Measurements from ENCODE around the gene PCDHGA9. TPM values are rescaled to one million over a fixed set of nuclear protein-coding genes. Genes with fewer than 3 reads are reported as not detected.

PCDHGA9 gene
- total RNA-seq (2014; rRNA removed; shearing (Covaris generic)) (3.7 and 5.9 TPM in 2 replicates), total RNA-seq (2022) (5.2 and 5.7 TPM in 2 replicates), Bru-seq, nascent RNA (percentile 71 among the genes with signal in this experiment), BruChase-seq, experiment 1, labeled RNA remaining after a 6-hour chase (percentile 81 among the genes with signal in this experiment), BruChase-seq, experiment 2, labeled RNA remaining after a 2-hour chase (percentile 86 among the genes with signal in this experiment)
- long read RNA-seq = 0 reads

GRCh38 chr5:141402553-141403243 lies at the start of gene PCDHGA9:
Gene PCDHGA9 (plus strand): TSS chr5:141402778. CDS start chr5:141402953, 175 bp downstream.
- DNase-seq (ENCODE audit: low spot score) = no peak
- TF ChIP-seq EZH2phosphoT487 (IDR thresholded peaks at IDR 0.05; ENCODE audit: borderline replicate concordance, low read depth, low read length) = no peak
- peak; percentile 26; the same call in 1 of the 2 replicates for TF ChIP-seq CTCF (conservative IDR thresholded peaks at IDR 0.05; ENCODE audit: low read length)
- Histone ChIP-seq H3K4me1 (ENCODE audit: insufficient read depth, low read length, poor library complexity, severe bottlenecking) (no peaks in the 10 kb centered on the region), H3K79me2 (ENCODE audit: insufficient read depth, low read depth, low read length) (no peaks in the 10 kb centered on the region), H3K36me3 (ENCODE audit: insufficient read depth, low read length) (no peaks in the 10 kb centered on the region), H2AFZ (ENCODE audit: low read length) (no peak within 1 kb of the TSS), H3K27ac (ENCODE audit: low read depth, low read length, poor library complexity, severe bottlenecking) (no peak within 1 kb of the TSS), H4K20me1 (ENCODE audit: insufficient read depth, low read length) (no peaks in the 10 kb centered on the region), H3K4me2 (ENCODE audit: low read length) (no peak within 1 kb of the TSS), H3K9me3 (ENCODE audit: low read length) (no peaks in the 10 kb centered on the region), H3K9me2 (ENCODE audit: insufficient read depth, low read length) (no peaks in the 10 kb centered on the region), H3K4me3 (ENCODE audit: low read depth, low read length, poor library complexity, severe bottlenecking) (no peak within 1 kb of the TSS)
- no TSS peak for BruUV-seq (replicated peaks)
- ChIA-PET POLR2A (interaction anchor here (0.6 kb wide), 1 partner anchor 72 kb away, joined by 6 read pairs; no protein-coding TSS in a partner anchor), CTCF (ENCODE audit: unreplicated experiment) (no interaction called here)
- intact Hi-C loops (cut with micrococcal nuclease; ENCODE audit: unreplicated experiment) = no loop called here

GRCh38 chr5:141354900-141355469 lies 47.6 kb upstream of the PCDHGA9 start, which contains the start of gene PCDHGA4:
Gene PCDHGA4 (plus strand): TSS chr5:141355021. CDS start chr5:141355108, 87 bp downstream.
- DNase-seq (ENCODE audit: low spot score) = peak; percentile 39
- POLR2A ChIA-PET = no interaction called here
- CTCF ChIA-PET (ENCODE audit: unreplicated experiment) = interaction anchor here (1.4 kb wide), 1 partner anchor 36 kb away, joined by 3 read pairs; no protein-coding TSS in a partner anchor
- BruUV-seq (replicated peaks) = no TSS peak
- no peaks in the 10 kb centered on the region; the same call in 1 of the 2 replicates for H3K79me2 ChIP-seq (ENCODE audit: insufficient read depth, low read depth, low read length)
- intact Hi-C loops (cut with micrococcal nuclease; ENCODE audit: unreplicated experiment) = loop anchor here (1.0 to 10.0 kb wide), 3 partner anchors 24 to 160 kb away; partner anchors contain the start of genes PCDHB10, PCDHB11 and PCDHGA10
- TF ChIP-seq EZH2phosphoT487 (IDR thresholded peaks at IDR 0.05; ENCODE audit: borderline replicate concordance, low read depth, low read length) (no peak), CTCF (conservative IDR thresholded peaks at IDR 0.05; ENCODE audit: low read length) (peak; percentile 98)
- H4K20me1 ChIP-seq (ENCODE audit: insufficient read depth, low read length) = no peaks in the 10 kb centered on the region
- H2AFZ ChIP-seq (ENCODE audit: low read length) = peak within 1 kb of the TSS; percentile 46; the same call in 1 of the 2 replicates
- H3K4me2 ChIP-seq (ENCODE audit: low read length) = peak within 1 kb of the TSS; percentile 32
- H3K9me2 ChIP-seq (ENCODE audit: insufficient read depth, low read length) = no peaks in the 10 kb centered on the region
- no peaks in the 10 kb centered on the region for H3K9me3 ChIP-seq (ENCODE audit: low read length)
- peaks cover 7% of the 10 kb centered on the region for H3K4me1 ChIP-seq (ENCODE audit: insufficient read depth, low read length, poor library complexity, severe bottlenecking)
- H3K27ac ChIP-seq (ENCODE audit: low read depth, low read length, poor library complexity, severe bottlenecking) = no peak within 1 kb of the TSS
- H3K36me3 ChIP-seq (ENCODE audit: insufficient read depth, low read length) = no peaks in the 10 kb centered on the region
- no peak within 1 kb of the TSS for H3K4me3 ChIP-seq (ENCODE audit: low read depth, low read length, poor library complexity, severe bottlenecking)

Data from OCI-LY7 (cell line).